SK-N-MC (cell line): ENCODE data around the gene INSIG1.

Experiments
- DNase-seq: peaks from one replicate; pipeline ENCODE4 v3.0.0-alpha.2; 2011; ENCODE audit warnings: low read depth, low spot score
- H3K27ac ChIP-seq: fragments of 200-600 bp; sonication (generic); 2 replicates; pipeline ENCODE4 v1.5.1; 2016; ENCODE audit warnings: mixed run types
- H3K36me3 ChIP-seq: fragments of 200-600 bp; sonication (generic); 2 replicates; pipeline ENCODE4 v1.6.1; 2017; ENCODE audit warnings: antibody characterized with exemption, low read length, mixed read lengths; ENCODE audit not compliant: insufficient read depth
- H3K4me3 ChIP-seq: fragments of 200-600 bp; sonication (generic); 2 replicates; pipeline ENCODE4 v1.5.1; 2016
- H3K9ac ChIP-seq: fragments of 200-600 bp; sonication (generic); 2 replicates; pipeline ENCODE4 v1.8.0; 2017; ENCODE audit warnings: mixed run types, mixed read lengths; ENCODE audit not compliant: insufficient read length
- H3K9me3 ChIP-seq: fragments of 200-600 bp; sonication (generic); 2 replicates; pipeline ENCODE4 v1.6.1; 2017; ENCODE audit warnings: low read depth, mild to moderate bottlenecking, antibody characterized with exemption, low read length, moderate library complexity, mixed read lengths
- EZH2 ChIP-seq: fragments of 200-600 bp; sonication (generic); IDR thresholded peaks from one replicate; pipeline ENCODE4 v1.6.1; 2017; ENCODE audit warnings: antibody characterized with exemption
- FOXP2 ChIP-seq: optimal IDR thresholded peaks from 2 replicates; pipeline ENCODE3; 2011; ENCODE audit warnings: mild to moderate bottlenecking, moderate library complexity; ENCODE audit not compliant: insufficient read depth; ENCODE audit errors: extremely low read length, control extremely low read depth
- POLR2AphosphoS5 ChIP-seq: IDR thresholded peaks from 2 replicates; pipeline ENCODE4 v1.6.1; 2012; ENCODE audit warnings: mild to moderate bottlenecking, low read depth, low read length, borderline replicate concordance

Gene INSIG1

GRCh38 chr7:155355745-155356144 lies 58.1 kb downstream of the INSIG1 start:
- no peak for TF ChIP-seq EZH2
- TF ChIP-seq FOXP2, result no peak
- TF ChIP-seq POLR2AphosphoS5, result no peak
- H3K27ac ChIP-seq, result no peak overlapping the region
- no peak for DNase-seq
- H3K4me3 ChIP-seq, result no peak overlapping the region
- H3K9me3 ChIP-seq, result no peaks in the 10 kb centered on the region
- H3K9ac ChIP-seq, result no peak overlapping the region
- H3K36me3 ChIP-seq, result no peaks in the 10 kb centered on the region

GRCh38 chr7:155356323-155357105 lies 58.8 kb downstream of the INSIG1 start:
- Histone ChIP-seq H3K36me3 (no peaks in the 10 kb centered on the region), H3K9me3 (no peaks in the 10 kb centered on the region), H3K9ac (no peak overlapping the region), H3K4me3 (no peak overlapping the region), H3K27ac (no peak overlapping the region)
- DNase-seq, result no peak
- TF ChIP-seq EZH2 (no peak), POLR2AphosphoS5 (no peak), FOXP2 (no peak)

- Histone ChIP-seq H3K4me3 (no peak overlapping the region), H3K36me3 (no peaks in the 10 kb centered on the region), H3K9ac (no peak overlapping the region), H3K9me3 (no peaks in the 10 kb centered on the region), H3K27ac (no peak overlapping the region)
- TF ChIP-seq EZH2 (no peak), POLR2AphosphoS5 (no peak), FOXP2 (no peak)
- DNase-seq, result no peak
These were observed 59.9 kb downstream of the INSIG1 start for GRCh38 chr7:155357573-155358041.

- TF ChIP-seq POLR2AphosphoS5 (no peak), FOXP2 (no peak), EZH2 (no peak)
- H3K36me3 ChIP-seq, result no peaks in the 10 kb centered on the region
- no peak overlapping the region for H3K9ac ChIP-seq
- no peak for DNase-seq
- H3K4me3 ChIP-seq, result no peak overlapping the region
- H3K9me3 ChIP-seq, result no peaks in the 10 kb centered on the region
- H3K27ac ChIP-seq, result no peak overlapping the region
These were observed 60.6 kb downstream of the INSIG1 start for GRCh38 chr7:155358066-155358947.

DNA sequence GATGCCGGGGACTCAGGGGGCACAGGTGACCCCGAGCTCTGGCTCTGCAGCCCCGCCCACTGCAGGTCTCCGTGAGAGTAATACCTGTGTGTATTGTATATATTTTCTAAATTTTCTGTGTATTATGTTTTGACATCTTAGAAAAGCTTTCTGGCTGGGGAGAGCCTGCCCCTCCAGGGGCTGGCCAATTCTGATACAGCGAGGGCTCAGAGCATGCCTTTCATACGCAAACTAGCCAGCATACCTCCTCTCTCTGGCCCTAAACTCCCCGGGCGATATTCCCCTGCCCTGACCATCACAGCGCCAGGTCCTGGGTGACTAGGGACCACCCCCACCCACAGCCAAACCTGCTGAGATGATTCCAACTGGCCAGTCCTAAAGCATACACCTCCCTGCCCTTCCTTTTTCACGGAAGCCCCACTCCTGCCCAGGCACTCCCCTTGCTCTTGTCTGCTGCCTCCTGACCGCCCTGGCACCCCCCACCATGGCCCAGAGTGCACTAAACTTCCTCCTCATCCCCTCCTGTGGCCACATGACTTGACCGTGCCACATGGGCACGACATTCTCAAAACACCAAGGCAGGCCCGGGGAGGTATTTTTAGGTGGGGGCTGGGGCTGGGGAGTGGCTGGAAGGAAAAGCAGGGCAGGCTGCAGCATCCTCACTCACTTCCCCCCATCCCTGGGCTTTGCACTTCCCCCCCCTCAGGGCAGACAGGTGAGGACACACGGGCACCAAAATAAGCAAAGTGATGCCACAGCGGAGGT lies 61.5 kb downstream of the INSIG1 start:
- no peak for TF ChIP-seq EZH2
- TF ChIP-seq FOXP2, result no peak
- no peak for TF ChIP-seq POLR2AphosphoS5

More for the DNA sequence above, 61.5 kb downstream of the INSIG1 start:
- H3K27ac ChIP-seq, result no peak overlapping the region
- no peak overlapping the region for H3K4me3 ChIP-seq
- DNase-seq, result no peak
- H3K9me3 ChIP-seq, result no peaks in the 10 kb centered on the region
- H3K36me3 ChIP-seq, result no peaks in the 10 kb centered on the region
- H3K9ac ChIP-seq, result no peak overlapping the region
